Measurements from ENCODE around the gene BICDL1. TPM values are rescaled to one million over a fixed set of nuclear protein-coding genes. Genes with fewer than 3 reads are reported as not detected.

The BICDL1 gene
- total RNA-seq, 1 experiment from 2014 or later, result 2.4 TPM

GRCh38 chr12:120062976-120063579 lies 74.0 kb downstream of the BICDL1 start:
- no peak overlapping the region for H3K4me3 ChIP-seq (ENCODE audit: low read depth, low read length, poor library complexity, severe bottlenecking)
- H3K27ac ChIP-seq (ENCODE audit: low read depth, low read length, poor library complexity, severe bottlenecking), result no peak overlapping the region
- no peak for TF ChIP-seq CTCF (conservative IDR thresholded peaks at IDR 0.05; ENCODE audit: low read depth, low read length)
- no peak for TF ChIP-seq EZH2 (IDR thresholded peaks at IDR 0.05; ENCODE audit: borderline replicate concordance, low read depth, low read length, poor library complexity, severe bottlenecking)
- no peaks in the 10 kb centered on the region for H3K36me3 ChIP-seq (ENCODE audit: insufficient read depth, low read length, poor library complexity, severe bottlenecking)
- peaks cover 10% of the 10 kb centered on the region for H3K27me3 ChIP-seq (replicated peaks; ENCODE audit: insufficient read depth, low read depth, low read length, poor library complexity)
- POLR2A ChIA-PET (ENCODE audit: low non-redundant PET), result no interaction called here
- DNase-seq (ENCODE audit: low spot score), result no peak
- CTCF ChIA-PET, result no interaction called here
- no peaks in the 10 kb centered on the region for H3K4me1 ChIP-seq (ENCODE audit: insufficient read depth, low read length, poor library complexity, severe bottlenecking)
- intact Hi-C loops (cut with micrococcal nuclease; ENCODE audit: unreplicated experiment), result no loop called here
- H3K9me3 ChIP-seq (ENCODE audit: low read depth, low read length, poor library complexity, severe bottlenecking), result no peaks in the 10 kb centered on the region
- no TSS peak for BruUV-seq (replicated peaks)

- Histone ChIP-seq H3K27ac (ENCODE audit: low read depth, low read length, poor library complexity, severe bottlenecking) (no peak overlapping the region), H3K27me3 (replicated peaks; ENCODE audit: insufficient read depth, low read depth, low read length, poor library complexity) (peaks cover 10% of the 10 kb centered on the region), H3K4me3 (ENCODE audit: low read depth, low read length, poor library complexity, severe bottlenecking) (no peak overlapping the region), H3K9me3 (ENCODE audit: low read depth, low read length, poor library complexity, severe bottlenecking) (no peaks in the 10 kb centered on the region), H3K36me3 (ENCODE audit: insufficient read depth, low read length, poor library complexity, severe bottlenecking) (no peaks in the 10 kb centered on the region), H3K4me1 (ENCODE audit: insufficient read depth, low read length, poor library complexity, severe bottlenecking) (no peaks in the 10 kb centered on the region)
- no peak for DNase-seq (ENCODE audit: low spot score)
- no TSS peak for BruUV-seq (replicated peaks)
- CTCF ChIA-PET, result no interaction called here
- no peak for TF ChIP-seq CTCF (conservative IDR thresholded peaks at IDR 0.05; ENCODE audit: low read depth, low read length)
- no peak for TF ChIP-seq EZH2 (IDR thresholded peaks at IDR 0.05; ENCODE audit: borderline replicate concordance, low read depth, low read length, poor library complexity, severe bottlenecking)
- intact Hi-C loops (cut with micrococcal nuclease; ENCODE audit: unreplicated experiment), result no loop called here
- POLR2A ChIA-PET (ENCODE audit: low non-redundant PET), result no interaction called here
Observed at GRCh38 chr12:120064054-120064940, 75.3 kb downstream of the BICDL1 start.

GRCh38 chr12:120065472-120065871 lies 76.4 kb downstream of the BICDL1 start:
- no peak for DNase-seq (ENCODE audit: low spot score)
- Histone ChIP-seq H3K27ac (ENCODE audit: low read depth, low read length, poor library complexity, severe bottlenecking) (no peak overlapping the region), H3K4me1 (ENCODE audit: insufficient read depth, low read length, poor library complexity, severe bottlenecking) (no peaks in the 10 kb centered on the region), H3K9me3 (ENCODE audit: low read depth, low read length, poor library complexity, severe bottlenecking) (no peaks in the 10 kb centered on the region), H3K36me3 (ENCODE audit: insufficient read depth, low read length, poor library complexity, severe bottlenecking) (no peaks in the 10 kb centered on the region), H3K27me3 (replicated peaks; ENCODE audit: insufficient read depth, low read depth, low read length, poor library complexity) (peaks cover 10% of the 10 kb centered on the region), H3K4me3 (ENCODE audit: low read depth, low read length, poor library complexity, severe bottlenecking) (no peak overlapping the region)
- POLR2A ChIA-PET (ENCODE audit: low non-redundant PET), result no interaction called here
- CTCF ChIA-PET, result no interaction called here
- intact Hi-C loops (cut with micrococcal nuclease; ENCODE audit: unreplicated experiment), result no loop called here
- no TSS peak for BruUV-seq (replicated peaks)
- TF ChIP-seq CTCF (conservative IDR thresholded peaks at IDR 0.05; ENCODE audit: low read depth, low read length) (no peak), EZH2 (IDR thresholded peaks at IDR 0.05; ENCODE audit: borderline replicate concordance, low read depth, low read length, poor library complexity, severe bottlenecking) (no peak)

Data from A673 (cell line).